ENCODE measurements around the gene DCAF11. TPM values are rescaled to one million over a fixed set of nuclear protein-coding genes. Genes with fewer than 3 reads are reported as not detected.

The DCAF11 gene
- total and polyA plus RNA-seq, 2 of the 13 experiments (the other 11 are each of a cell fraction or from before 2014, with no cell fraction given), result 150 to 257 TPM

DNA sequence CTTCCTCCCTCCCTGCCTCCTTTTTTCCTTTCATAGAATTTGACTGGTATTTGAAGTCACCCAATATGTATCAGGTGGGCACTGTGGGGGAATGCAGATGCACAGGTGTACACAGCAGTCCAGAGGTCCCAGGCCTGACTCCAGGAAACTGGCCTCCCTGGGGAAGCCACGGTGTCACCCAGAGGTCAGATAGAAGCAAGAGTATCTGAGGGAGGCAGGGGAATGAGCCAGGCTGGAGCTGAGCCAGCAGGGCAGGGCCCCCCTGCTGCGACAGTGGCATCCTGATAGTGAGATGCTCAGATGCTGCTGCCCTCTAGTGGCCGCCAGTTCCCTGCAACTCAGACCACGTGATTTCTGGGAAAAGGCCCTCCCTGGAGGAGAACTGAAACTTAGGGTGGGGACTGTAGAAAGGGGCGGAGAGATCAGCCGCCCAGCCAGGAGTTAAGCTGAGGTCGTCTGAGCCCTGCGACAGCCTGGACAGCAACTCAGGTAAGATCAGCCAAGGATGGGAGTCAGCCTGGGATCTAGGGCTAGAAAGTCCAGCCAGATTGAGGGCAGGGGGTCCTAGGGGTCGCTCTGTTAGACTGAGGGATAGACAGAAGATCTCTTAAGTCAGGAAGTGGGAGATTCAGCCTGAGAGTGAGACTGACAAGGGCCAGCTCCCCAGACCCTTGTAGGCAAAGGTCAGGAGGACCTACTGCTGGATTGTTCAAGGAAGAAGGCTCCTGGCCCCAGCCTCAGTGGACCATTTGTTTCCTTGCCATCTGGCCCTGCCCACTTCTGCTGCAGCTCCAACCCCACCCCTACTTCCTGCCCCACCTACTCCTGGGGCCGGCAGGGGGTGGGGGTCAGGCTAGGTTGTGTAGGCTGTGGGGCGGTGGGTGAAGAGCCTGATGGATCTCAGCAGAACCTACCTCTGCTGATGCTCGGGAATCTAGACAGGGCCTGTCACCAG, 46.5 kb downstream of the DCAF11 start, which contains the start of gene IRF9 (continued):
- TF ChIP-seq NCOR1 (IDR thresholded peaks at IDR 0.05; ENCODE audit: borderline replicate concordance, low read length) (no peak; the same call in 1 of the 2 replicates), ZNF335 (CRISPR knock-in tag; IDR thresholded peaks at IDR 0.05) (peak; percentile 98), AGO1 (IDR thresholded peaks at IDR 0.05; ENCODE audit: low read depth, low read length, poor library complexity, severe bottlenecking) (peak; percentile 91), ZMAT5 (CRISPR knock-in tag; IDR thresholded peaks at IDR 0.05; ENCODE audit: borderline replicate concordance, low read depth) (no peak), ZNF574 (CRISPR knock-in tag; IDR thresholded peaks at IDR 0.05) (peak; percentile 96), ZNF720 (CRISPR knock-in tag; IDR thresholded peaks at IDR 0.05) (no peak), MYNN (CRISPR knock-in tag; IDR thresholded peaks at IDR 0.05; ENCODE audit: low read depth) (peak; percentile 93), TBL1XR1 (IDR thresholded peaks at IDR 0.05; ENCODE audit: borderline replicate concordance, low read length, partially characterized antibody) (peak; percentile 68), NFAT5 (CRISPR knock-in tag; IDR thresholded peaks at IDR 0.05) (0 out of 2 replicates have a peak, but pooled peaks have one; percentile 90), ZNF280B (CRISPR knock-in tag; IDR thresholded peaks at IDR 0.05; ENCODE audit: borderline replicate concordance) (peak; percentile 88)
- TF ChIP-seq, protein P1, sequence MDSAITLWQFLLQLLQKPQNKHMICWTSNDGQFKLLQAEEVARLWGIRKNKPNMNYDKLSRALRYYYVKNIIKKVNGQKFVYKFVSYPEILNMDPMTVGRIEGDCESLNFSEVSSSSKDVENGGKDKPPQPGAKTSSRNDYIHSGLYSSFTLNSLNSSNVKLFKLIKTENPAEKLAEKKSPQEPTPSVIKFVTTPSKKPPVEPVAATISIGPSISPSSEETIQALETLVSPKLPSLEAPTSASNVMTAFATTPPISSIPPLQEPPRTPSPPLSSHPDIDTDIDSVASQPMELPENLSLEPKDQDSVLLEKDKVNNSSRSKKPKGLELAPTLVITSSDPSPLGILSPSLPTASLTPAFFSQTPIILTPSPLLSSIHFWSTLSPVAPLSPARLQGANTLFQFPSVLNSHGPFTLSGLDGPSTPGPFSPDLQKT (CRISPR knock-in tag; IDR thresholded peaks at IDR 0.05; ENCODE audit: borderline replicate concordance), result no peak; the same call in 1 of the 2 replicates
- TF ChIP-seq, protein P2, sequence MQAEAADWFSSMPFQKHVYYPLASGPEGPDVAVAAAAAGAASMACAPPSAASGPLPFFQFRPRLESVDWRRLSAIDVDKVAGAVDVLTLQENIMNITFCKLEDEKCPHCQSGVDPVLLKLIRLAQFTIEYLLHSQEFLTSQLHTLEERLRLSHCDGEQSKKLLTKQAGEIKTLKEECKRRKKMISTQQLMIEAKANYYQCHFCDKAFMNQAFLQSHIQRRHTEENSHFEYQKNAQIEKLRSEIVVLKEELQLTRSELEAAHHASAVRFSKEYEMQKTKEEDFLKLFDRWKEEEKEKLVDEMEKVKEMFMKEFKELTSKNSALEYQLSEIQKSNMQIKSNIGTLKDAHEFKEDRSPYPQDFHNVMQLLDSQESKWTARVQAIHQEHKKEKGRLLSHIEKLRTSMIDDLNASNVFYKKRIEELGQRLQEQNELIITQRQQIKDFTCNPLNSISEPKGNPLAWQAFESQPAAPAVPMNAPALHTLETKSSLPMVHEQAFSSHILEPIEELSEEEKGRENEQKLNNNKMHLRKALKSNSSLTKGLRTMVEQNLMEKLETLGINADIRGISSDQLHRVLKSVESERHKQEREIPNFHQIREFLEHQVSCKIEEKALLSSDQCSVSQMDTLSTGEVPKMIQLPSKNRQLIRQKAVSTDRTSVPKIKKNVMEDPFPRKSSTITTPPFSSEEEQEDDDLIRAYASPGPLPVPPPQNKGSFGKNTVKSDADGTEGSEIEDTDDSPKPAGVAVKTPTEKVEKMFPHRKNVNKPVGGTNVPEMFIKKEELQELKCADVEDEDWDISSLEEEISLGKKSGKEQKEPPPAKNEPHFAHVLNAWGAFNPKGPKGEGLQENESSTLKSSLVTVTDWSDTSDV (CRISPR knock-in tag; IDR thresholded peaks at IDR 0.05), result no peak; the same call in 1 of the 2 replicates
